Measurements from ENCODE around the gene PLCH1.

DNA sequence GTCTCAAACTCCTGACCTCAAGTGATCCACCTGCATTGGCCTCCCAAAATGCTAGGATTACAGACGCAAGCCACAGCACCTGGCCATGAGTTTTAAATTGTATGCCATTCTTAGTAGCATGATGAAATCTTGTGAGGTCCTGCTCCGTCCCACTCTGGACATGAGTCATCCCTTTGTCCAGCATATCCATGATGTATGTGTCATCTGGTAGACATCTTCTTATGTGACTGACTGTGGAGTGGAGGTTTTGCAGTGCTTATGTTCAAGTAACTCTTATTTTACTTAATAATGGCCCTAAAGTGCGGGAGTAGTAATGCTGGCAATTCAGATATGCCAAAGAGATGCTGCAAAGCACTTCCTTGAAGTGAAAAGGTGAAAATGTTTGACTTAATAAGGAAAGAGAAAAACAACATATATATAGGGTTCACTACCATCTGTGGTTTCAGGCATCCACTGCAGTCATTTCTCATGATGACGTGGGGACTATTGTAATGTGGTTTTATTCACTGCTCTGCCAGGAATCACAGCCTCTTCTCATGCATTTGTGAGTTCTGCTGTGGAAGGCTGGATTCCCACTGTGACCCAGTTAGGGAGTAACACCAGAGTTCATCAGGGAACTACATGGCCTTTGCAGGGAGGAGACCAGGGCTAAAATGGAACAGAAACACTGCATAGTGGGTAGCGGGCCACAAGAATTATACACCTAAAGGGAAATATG lies 246.8 kb downstream of the PLCH1 start:
- TF ChIP-seq, protein P1, sequence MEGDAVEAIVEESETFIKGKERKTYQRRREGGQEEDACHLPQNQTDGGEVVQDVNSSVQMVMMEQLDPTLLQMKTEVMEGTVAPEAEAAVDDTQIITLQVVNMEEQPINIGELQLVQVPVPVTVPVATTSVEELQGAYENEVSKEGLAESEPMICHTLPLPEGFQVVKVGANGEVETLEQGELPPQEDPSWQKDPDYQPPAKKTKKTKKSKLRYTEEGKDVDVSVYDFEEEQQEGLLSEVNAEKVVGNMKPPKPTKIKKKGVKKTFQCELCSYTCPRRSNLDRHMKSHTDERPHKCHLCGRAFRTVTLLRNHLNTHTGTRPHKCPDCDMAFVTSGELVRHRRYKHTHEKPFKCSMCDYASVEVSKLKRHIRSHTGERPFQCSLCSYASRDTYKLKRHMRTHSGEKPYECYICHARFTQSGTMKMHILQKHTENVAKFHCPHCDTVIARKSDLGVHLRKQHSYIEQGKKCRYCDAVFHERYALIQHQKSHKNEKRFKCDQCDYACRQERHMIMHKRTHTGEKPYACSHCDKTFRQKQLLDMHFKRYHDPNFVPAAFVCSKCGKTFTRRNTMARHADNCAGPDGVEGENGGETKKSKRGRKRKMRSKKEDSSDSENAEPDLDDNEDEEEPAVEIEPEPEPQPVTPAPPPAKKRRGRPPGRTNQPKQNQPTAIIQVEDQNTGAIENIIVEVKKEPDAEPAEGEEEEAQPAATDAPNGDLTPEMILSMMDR (IDR thresholded peaks at IDR 0.05 in 2 of 3, conservative IDR thresholded peaks at IDR 0.05 in 1 of 3; ENCODE audit: insufficient read depth in 2 of 3, low read depth in 1 of 3, low read length in 3 of 3) = no peak
- TF ChIP-seq FOXK2 (conservative IDR thresholded peaks at IDR 0.05 in 1 of 2, IDR thresholded peaks at IDR 0.05 in 1 of 2; ENCODE audit: low read depth in 2 of 2) (no peak), EZH2 (IDR thresholded peaks at IDR 0.05; ENCODE audit: borderline replicate concordance, low read depth, low read length) (no peak)

All from K562 (cell line).